Heart right ventricle (tissue), 16 donors: ENCODE data around the gene ZNF787. TPM values are rescaled to one million over a fixed set of nuclear protein-coding genes. Genes with fewer than 3 reads are reported as not detected.
"Not testable (repeated sequence)": the region's sequence is repeated elsewhere in the genome, so short reads cannot be mapped to it uniquely, and the experiment has no call there.

Source experiments
- ATAC-seq, 8 donors: fragments of 200-7000 bp; cut with Tn5 transposase; one replicate each; pipeline ENCODE4 v1.9.1; 2020; ENCODE audit warnings: mild to moderate bottlenecking in 8 of 8, moderate library complexity in 8 of 8, moderate number of reproducible peaks in 1 of 8
- DNase-seq, 2 donors: peaks; one replicate each; pipeline ENCODE4 v3.0.0-alpha.2; 2020
- H3K27ac ChIP-seq, 10 donors: fragments of 200-600 bp; sonication (generic) in 2 of 10; one replicate each; pipeline versions ENCODE4 v1.5.0 to v1.8.0; 2020 to 2022; ENCODE audit warnings: mild to moderate bottlenecking in 3 of 10
- H3K27me3 ChIP-seq, 7 donors: fragments of 200-600 bp; one replicate each; pipeline ENCODE4 v1.8.0; 2021 to 2022; ENCODE audit warnings: mild to moderate bottlenecking in 2 of 7
- H3K36me3 ChIP-seq, 9 donors: fragments of 200-600 bp; sonication (generic) in 1 of 9; one replicate each; pipeline versions ENCODE4 v1.5.0 to v1.8.0; 2020 to 2022; ENCODE audit warnings: mild to moderate bottlenecking in 2 of 9
- H3K4me1 ChIP-seq, 9 donors: fragments of 200-600 bp; sonication (generic) in 1 of 9; one replicate each; pipeline versions ENCODE4 v1.5.0 to v1.8.0; 2020 to 2022; ENCODE audit warnings: mild to moderate bottlenecking in 4 of 9
- H3K4me3 ChIP-seq, 10 donors: fragments of 200-600 bp; sonication (generic) in 2 of 10; one replicate each; pipeline versions ENCODE4 v1.5.0 to v1.8.0; 2020 to 2022; ENCODE audit warnings: mild to moderate bottlenecking in 7 of 10, moderate library complexity in 2 of 10
- H3K9me3 ChIP-seq, 11 donors: fragments of 200-600 bp in 10 of 11; sonication (generic) in 2 of 11; one replicate each; pipeline versions ENCODE4 v1.5.0 to v1.8.0; 2013 to 2022; ENCODE audit warnings: mild to moderate bottlenecking in 2 of 11, control low read depth in 1 of 11, moderate library complexity in 1 of 11
- whole genome bisulfite sequencing, 2 donors: extraction: QIAGEN DNeasy Blood & Tissue Kit; methylation state at CpG; one replicate each; pipeline ENCODE4 v1.1.7; 2013; ENCODE audit warnings: inconsistent platforms in 1 of 2; 5-methylcytosine and 5-hydroxymethylcytosine counted together
- intact Hi-C, 10 donors: fragments of 100-400 bp; cut with DNase I; formaldehyde crosslinking; loops; one replicate each; pipeline versions ENCODE4 v1.11.1 to v1.14.2; 2022
- polyA plus RNA-seq, 2 donors: library from polyadenylated mRNA; stranded (reverse); fragments of 200-250 nt; gene quantifications; one replicate each; pipeline ENCODE4 v1.2.3, GENCODE V29; 2013
- total RNA-seq, 10 donors: library from RNA; stranded (reverse); fragmentation: NEBNext Ultra II Directional in 3 of 10; extraction: Animal tissue kit (Norgen Biotek cat#: 25700) in 3 of 10; gene quantifications; one replicate each; pipeline versions ENCODE4 v1.2.1 to v1.2.4, GENCODE V29; 2021 to 2023
- TF ChIP-seq, protein P1 (sequence below), 9 donors: fragments of 200-600 bp; sonication (generic) in 2 of 9; IDR thresholded peaks; one replicate each; pipeline versions ENCODE4 v1.5.0 to v1.8.0; 2021 to 2022; ENCODE audit warnings: antibody characterized with exemption in 9 of 9, mild to moderate bottlenecking in 5 of 9, moderate library complexity in 1 of 9
- donor health status: Arrhythmogenic right ventricular cardiomyopathy.
- donor health status: ischemic (EF 13 %, LVEDD 7.1; RV severe dilation, severe dysfunction).
- donor health status: healthy with polysubstance abuse.
- donor health status: DM: no; HTN: yes; CAD: no.
- donor health status: DM: no; HTN: no; CAD: no.
- donor health status: ischemic (EF 25% LVEDD 6.9; RV normal size, moderate dysfunction).
- donor health status: ischemic (EF 25% LVEDD 5.7; RV mildly dilated, moderate dysfunction).
- donor health status: healthy.
- donor health status: DM: yes; HTN: yes; CAD: no.
- donor health status: Ischemic cardiomyopathy.
- donor health status: ischemic (EF 35%, LVEDD 5.7; RV mildly dilated, moderate dysfunction).
- donor health status: nonischemic (EF 11% LVEDD 7.7; RV severe dilation, severe dysfunction).
- donor health status: DM: yes; HTN: yes; CAD: no.
- donor health status: PGD.
- donor health status: ischemic (EF 29% LVEDD 5.4; RV normal size, mild dysfunction).
- donor health status: nonischemic (EF 23%, LVEDD 6.1; RV moderate dilation, normal function).

Gene ZNF787
- total and polyA plus RNA-seq, 12 donors: 18.5 to 47.2 (median 28.4) TPM

DNA sequence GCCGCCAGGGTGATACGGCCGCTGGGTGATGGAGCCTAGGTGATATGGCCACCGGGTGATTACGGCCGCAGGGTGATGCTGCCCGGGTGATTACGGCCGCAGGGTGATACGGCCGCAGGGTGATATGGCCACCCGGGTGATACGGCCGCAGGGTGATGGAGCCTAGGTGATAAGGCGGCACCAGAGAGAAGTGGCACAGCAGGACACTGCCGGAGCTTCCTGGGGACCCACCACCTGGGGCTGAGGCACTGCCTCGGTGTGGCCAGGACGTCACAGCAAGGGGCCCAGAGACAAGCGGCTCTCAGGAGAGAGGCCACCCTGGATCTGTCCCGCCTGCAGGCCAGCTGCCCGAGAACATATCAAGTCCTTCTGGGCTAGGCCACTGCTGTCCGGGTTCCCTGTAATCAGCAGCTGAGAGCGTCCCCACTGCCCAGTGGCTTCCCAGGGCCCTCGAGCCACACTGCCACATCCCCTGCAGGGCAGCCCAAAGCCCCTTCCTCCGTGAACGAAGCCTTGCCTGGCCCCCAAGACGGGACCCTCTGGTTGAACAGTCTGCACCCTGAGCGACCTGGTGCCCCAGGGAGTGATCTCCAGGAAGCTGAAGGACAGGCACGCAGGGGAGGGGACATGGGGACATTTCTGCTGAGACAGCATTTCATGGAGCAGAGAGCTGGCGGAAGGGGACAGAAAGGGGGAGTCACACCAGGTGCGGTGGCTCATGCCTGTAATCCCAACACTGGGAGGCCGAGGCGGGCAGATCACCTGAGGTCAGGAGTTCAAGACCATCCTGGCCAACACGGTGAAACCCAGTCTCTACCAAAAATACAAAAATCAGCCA, 22.1 kb downstream of the ZNF787 start:
- ATAC-seq (no peak), DNase-seq (peak in 1 of 2 donors; percentile 4)
- no peaks in the 10 kb centered on the region for H3K27me3 ChIP-seq
- H3K36me3 ChIP-seq: peaks cover 0 to 77% (median 9%) of the 10 kb centered on the region in 9 donors
- TF ChIP-seq, protein P1, sequence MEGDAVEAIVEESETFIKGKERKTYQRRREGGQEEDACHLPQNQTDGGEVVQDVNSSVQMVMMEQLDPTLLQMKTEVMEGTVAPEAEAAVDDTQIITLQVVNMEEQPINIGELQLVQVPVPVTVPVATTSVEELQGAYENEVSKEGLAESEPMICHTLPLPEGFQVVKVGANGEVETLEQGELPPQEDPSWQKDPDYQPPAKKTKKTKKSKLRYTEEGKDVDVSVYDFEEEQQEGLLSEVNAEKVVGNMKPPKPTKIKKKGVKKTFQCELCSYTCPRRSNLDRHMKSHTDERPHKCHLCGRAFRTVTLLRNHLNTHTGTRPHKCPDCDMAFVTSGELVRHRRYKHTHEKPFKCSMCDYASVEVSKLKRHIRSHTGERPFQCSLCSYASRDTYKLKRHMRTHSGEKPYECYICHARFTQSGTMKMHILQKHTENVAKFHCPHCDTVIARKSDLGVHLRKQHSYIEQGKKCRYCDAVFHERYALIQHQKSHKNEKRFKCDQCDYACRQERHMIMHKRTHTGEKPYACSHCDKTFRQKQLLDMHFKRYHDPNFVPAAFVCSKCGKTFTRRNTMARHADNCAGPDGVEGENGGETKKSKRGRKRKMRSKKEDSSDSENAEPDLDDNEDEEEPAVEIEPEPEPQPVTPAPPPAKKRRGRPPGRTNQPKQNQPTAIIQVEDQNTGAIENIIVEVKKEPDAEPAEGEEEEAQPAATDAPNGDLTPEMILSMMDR (IDR thresholded peaks at IDR 0.05): no peak
- no peaks in the 10 kb centered on the region for H3K9me3 ChIP-seq
- no peak overlapping the region for H3K27ac ChIP-seq
- 96 to 98% methylated on average over 30 to 34 of the region's 34 CpGs for WGBS, 2 donors
- intact Hi-C loops: no loop called here
- peaks cover 0 to 26% (median 10%) of the 10 kb centered on the region in 9 donors for H3K4me1 ChIP-seq
- no peak overlapping the region for H3K4me3 ChIP-seq

DNA sequence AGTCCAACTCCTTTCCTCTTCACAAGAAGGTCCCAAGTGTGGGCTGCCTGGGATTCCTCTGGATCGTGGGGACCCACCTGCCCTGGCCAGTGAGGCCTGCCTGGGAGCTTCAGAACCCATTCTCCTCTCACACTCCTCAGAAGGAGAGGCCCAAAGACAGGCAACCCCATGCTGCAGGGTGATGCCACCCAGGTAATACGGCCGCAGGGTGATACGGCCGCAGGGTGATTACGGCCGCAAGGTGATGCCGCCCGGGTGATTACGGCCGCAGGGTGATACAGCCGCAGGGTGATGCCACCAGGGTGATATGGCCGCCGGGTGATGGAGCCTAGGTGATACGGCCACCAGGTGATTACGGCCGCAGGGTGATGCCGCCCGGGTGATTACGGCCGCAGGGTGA, 22.9 kb downstream of the ZNF787 start:
- intact Hi-C loops, H3K4me3 ChIP-seq, H3K27me3 ChIP-seq, H3K27ac ChIP-seq, H3K9me3 ChIP-seq, ATAC-seq, DNase-seq: not testable (repeated sequence)
- Histone ChIP-seq H3K4me1 (peaks cover 0 to 24% (median 10%) of the 10 kb centered on the region in 9 donors), H3K36me3 (peaks cover 0 to 81% (median 9%) of the 10 kb centered on the region in 9 donors)
- 96 to 97% methylated on average over 16 to 21 of the region's 21 CpGs for WGBS, 2 donors

DNA sequence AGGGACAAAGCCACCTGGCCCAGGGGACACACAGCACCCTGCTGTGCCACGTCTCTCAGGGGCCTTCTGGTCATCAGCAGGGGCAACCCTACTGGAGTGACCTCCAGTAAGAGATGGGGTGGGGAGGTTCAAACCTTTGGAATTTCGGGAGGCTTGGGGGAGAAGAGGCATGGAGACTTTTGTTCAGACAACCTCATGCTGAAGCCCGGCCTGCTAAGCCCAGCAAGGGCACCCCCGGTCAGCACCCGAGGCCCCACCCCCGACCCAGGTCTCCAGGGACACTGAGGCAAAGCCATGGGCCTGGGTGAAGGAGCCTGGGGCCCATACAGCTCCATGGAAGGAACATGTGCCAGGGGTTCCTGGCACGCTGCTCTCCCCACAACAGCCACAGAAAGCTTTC, 23.3 kb downstream of the ZNF787 start:
- no peak for ATAC-seq
- DNase-seq: peak in 1 of 2 donors; percentile 5
- Histone ChIP-seq H3K27ac (no peak overlapping the region), H3K4me1 (peaks cover 0 to 19% (median 10%) of the 10 kb centered on the region in 9 donors), H3K4me3 (no peak overlapping the region), H3K27me3 (no peaks in the 10 kb centered on the region), H3K36me3 (peaks cover 0 to 78% (median 9%) of the 10 kb centered on the region in 9 donors), H3K9me3 (no peaks in the 10 kb centered on the region)
- TF ChIP-seq, protein P1 (IDR thresholded peaks at IDR 0.05): no peak
- WGBS, 2 donors: 85 to 87% methylated on average over 7 of the region's 7 CpGs
- intact Hi-C loops: no loop called here

DNA sequence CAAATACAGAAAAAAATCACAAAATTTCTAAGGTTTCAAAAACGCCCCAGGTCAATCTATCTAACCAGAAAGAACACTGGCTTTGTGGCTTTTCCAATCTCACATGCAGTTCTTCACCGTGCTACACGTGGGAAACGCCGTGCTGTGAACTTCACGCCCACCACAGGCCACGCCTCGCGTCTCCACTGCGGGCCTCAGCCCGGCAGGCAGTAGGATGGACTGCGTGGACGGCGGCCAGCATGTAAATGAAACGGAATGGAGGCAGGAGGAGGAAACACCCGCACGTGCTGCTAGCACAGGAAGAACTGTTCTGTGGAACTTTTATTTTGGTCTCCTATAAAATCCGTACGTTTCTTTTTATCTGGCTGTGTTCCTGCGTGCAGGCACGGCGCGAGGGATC, 23.8 kb downstream of the ZNF787 start:
- intact Hi-C loops: no loop called here
- ATAC-seq (peak in 5 of 8 donors; percentile 29 to 63 (median 35)), DNase-seq (peak in 1 of 2 donors; percentile 35)
- Histone ChIP-seq H3K9me3 (no peaks in the 10 kb centered on the region), H3K4me1 (peaks cover 0 to 18% (median 10%) of the 10 kb centered on the region in 9 donors), H3K4me3 (no peak overlapping the region), H3K36me3 (peaks cover 0 to 73% (median 9%) of the 10 kb centered on the region in 9 donors), H3K27ac (no peak overlapping the region), H3K27me3 (no peaks in the 10 kb centered on the region)
- TF ChIP-seq, protein P1 (IDR thresholded peaks at IDR 0.05): no peak
- WGBS, 2 donors: 69 to 72% methylated on average over 23 of the region's 23 CpGs

DNA sequence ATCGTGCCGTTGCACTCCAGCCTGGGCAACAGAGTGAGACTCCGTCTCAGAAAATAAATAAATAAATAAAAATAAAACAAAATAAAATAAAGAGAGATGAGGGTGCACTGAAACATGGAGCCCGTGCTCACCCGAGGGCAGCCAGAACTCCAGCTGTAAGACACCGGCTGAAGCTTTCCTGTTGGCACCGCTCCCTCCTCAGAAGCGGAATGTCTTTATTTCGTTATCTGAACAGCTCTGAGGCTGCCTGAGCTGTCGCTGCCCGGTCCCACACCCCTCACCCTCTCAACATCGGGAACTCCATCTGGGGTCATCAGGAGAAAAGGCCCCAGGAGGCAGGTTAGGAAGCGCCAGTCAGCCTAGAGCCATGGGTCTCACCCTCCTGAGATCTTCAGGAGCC, 24.4 kb downstream of the ZNF787 start:
- peaks cover 0 to 67% (median 9%) of the 10 kb centered on the region in 9 donors for H3K36me3 ChIP-seq
- peak in 1 of 2 donors; percentile 17 for DNase-seq
- peak in 5 of 8 donors; percentile 7 to 40 (median 30) for ATAC-seq

More for the DNA sequence above, 24.4 kb downstream of the ZNF787 start:
- intact Hi-C loops: no loop called here
- TF ChIP-seq, protein P1 (IDR thresholded peaks at IDR 0.05): no peak
- Histone ChIP-seq H3K9me3 (no peaks in the 10 kb centered on the region), H3K4me3 (no peak overlapping the region), H3K4me1 (peaks cover 0 to 24% (median 10%) of the 10 kb centered on the region in 9 donors), H3K27ac (no peak overlapping the region), H3K27me3 (no peaks in the 10 kb centered on the region)
- WGBS, 2 donors: 51 to 53% methylated on average over 13 of the region's 13 CpGs
